GM21786 (cell line): Measurements from ENCODE around the gene TNFAIP1.

Experiments
- ATAC-seq: cut with Tn5 transposase; IDR thresholded peaks from one replicate; pipeline ENCODE4 v1.9.1; 2021; ENCODE audit not compliant: unreplicated experiment

The TNFAIP1 gene

GRCh38 chr17:28395426-28395825 lies 59.9 kb downstream of the TNFAIP1 start:
- no peak for ATAC-seq

GRCh38 chr17:28395968-28396367 lies 60.4 kb downstream of the TNFAIP1 start:
- no peak for ATAC-seq
